Stomach (tissue), 9 donors: ENCODE measurements around the gene HDGFL3. TPM values are rescaled to one million over a fixed set of nuclear protein-coding genes. Genes with fewer than 3 reads are reported as not detected.
A peak's percentile ranks its signal among the peaks of the same experiment; 100 is the strongest.

Experiments used
- DNase-seq, 2 donors: peaks; one replicate each; pipeline versions ENCODE4 v3.0.0 to v3.0.0-alpha.2; 2013 to 2019
- H3K27ac ChIP-seq, 5 donors: fragments of 200-600 bp in 4 of 5; sonication (generic) in 4 of 5; one replicate each; pipeline ENCODE4 v1.5.1; 2013 to 2019; ENCODE audit warnings: mild to moderate bottlenecking in 1 of 5, moderate library complexity in 1 of 5
- H3K27me3 ChIP-seq, 3 donors: fragments of 200-600 bp; sonication (generic); one replicate each; pipeline ENCODE4 v1.5.1; 2017 to 2019; ENCODE audit warnings: mixed run types in 1 of 3
- H3K36me3 ChIP-seq, 4 donors: fragments of 200-600 bp; sonication (generic); 1 replicate in 3 of 4; 2 replicates in 1 of 4; pipeline ENCODE4 v1.5.1; 2016 to 2019
- H3K4me1 ChIP-seq, 4 donors: fragments of 200-600 bp; sonication (generic); one replicate each; pipeline ENCODE4 v1.5.1; 2016 to 2019
- H3K4me3 ChIP-seq, 4 donors: fragments of 200-600 bp; sonication (generic) in 3 of 4; one replicate each; pipeline ENCODE4 v1.5.1; 2016 to 2019; ENCODE audit warnings: mild to moderate bottlenecking in 1 of 4
- H3K9me3 ChIP-seq, 4 donors: fragments of 200-600 bp; sonication (generic); one replicate each; pipeline ENCODE4 v1.5.1; 2016 to 2019
- EP300 ChIP-seq: sonication (generic); formaldehyde crosslinking; IDR thresholded peaks from one replicate; pipeline ENCODE4 v1.6.1; 2017; ENCODE audit warnings: antibody characterized with exemption
- POLR2A ChIP-seq, 4 donors: fragments of 450-650 bp; IDR thresholded peaks; one replicate each; pipeline ENCODE4 v1.6.1; 2016; ENCODE audit warnings: antibody characterized with exemption in 4 of 4, control low read depth in 2 of 4, mild to moderate bottlenecking in 1 of 4, moderate library complexity in 1 of 4
- POLR2AphosphoS5 ChIP-seq, 3 donors: sonication (generic); formaldehyde crosslinking; IDR thresholded peaks; one replicate each; pipeline ENCODE4 v1.6.1; 2016; ENCODE audit warnings: antibody characterized with exemption in 3 of 3
- WGBS, 5 donors: extraction: QIAGEN DNeasy Blood & Tissue Kit in 3 of 5; methylation state at CpG; one replicate each; pipeline versions ENCODE4 v1.1.5 to v1.1.7; 2013 to 2018; 5-methylcytosine and 5-hydroxymethylcytosine counted together
- intact Hi-C: fragments of 100-400 bp; cut with DNase I; formaldehyde crosslinking; loops from one replicate; pipeline ENCODE4 v1.15.1; 2023; ENCODE audit warnings: low total_unique reads
- polyA plus RNA-seq, 3 donors: library from polyadenylated mRNA; stranded (reverse); fragments of 200-250 nt; gene quantifications; one replicate each; pipeline ENCODE4 v1.2.3, GENCODE V29; 2013
- total RNA-seq, 5 donors: library from RNA; depleted of rRNA; stranded (reverse); fragments of >200 nt; gene quantifications; one replicate each; pipeline versions ENCODE4 v1.1.0 to v1.2.3, GENCODE V29; 2014 to 2016
- TF ChIP-seq, protein P1 (sequence below), 7 experiments: fragments of 450-650 bp in 4 of 7; fragments of 200-600 bp in 3 of 7; sonication (generic) in 3 of 7; IDR thresholded peaks; one replicate each; pipeline ENCODE4 v1.5.1; 2016 to 2019; ENCODE audit warnings: antibody characterized with exemption in 7 of 7, control low read depth in 2 of 7, mild to moderate bottlenecking in 1 of 7
- donor health status: healthy with polysubstance abuse.
- donor health status: Bipolar disorder and iron deficiency.
- donor health status: healthy.

The HDGFL3 gene
- total and polyA plus RNA-seq, 8 donors: 4.0 to 110 (median 14.8) TPM

DNA sequence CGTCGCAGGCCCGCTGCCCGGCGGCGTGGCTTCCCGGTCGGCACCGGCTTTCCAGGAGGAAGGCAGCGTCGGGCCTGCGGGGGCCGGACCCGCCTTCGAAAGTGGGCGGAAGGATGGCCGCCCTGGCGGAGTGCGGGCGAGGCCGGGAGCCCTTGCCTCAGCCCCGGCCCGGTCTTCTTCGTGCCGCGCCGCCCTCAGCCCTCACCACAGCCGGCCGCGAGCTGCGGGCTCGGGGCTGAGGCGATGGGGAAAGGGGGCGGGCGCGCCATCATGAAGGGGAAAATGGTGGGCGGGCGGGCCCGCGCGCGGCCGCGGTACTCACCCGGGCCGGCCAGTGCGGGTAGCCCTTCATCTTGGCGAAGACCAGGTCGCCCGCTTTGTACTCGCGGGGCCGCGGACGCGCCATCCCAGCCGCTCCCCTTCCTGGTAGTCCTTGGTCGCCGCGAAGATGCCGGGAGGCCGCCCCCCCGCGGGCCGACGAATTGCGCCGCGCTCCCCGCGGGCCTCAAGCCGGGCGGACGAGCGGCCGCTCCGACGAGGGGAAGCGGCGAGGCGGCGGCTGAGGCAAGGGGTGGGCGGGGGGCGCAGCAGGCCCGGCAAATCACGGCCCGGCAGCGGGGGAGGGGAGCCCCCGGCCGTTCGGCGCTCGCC lies 489 bp downstream of the HDGFL3 start:
- no peaks in the 10 kb centered on the region for H3K9me3 ChIP-seq
- H3K4me3 ChIP-seq: peak overlapping the region; percentile 85 to 96 (median 88)
- peaks cover 0 to 52% (median 26%) of the 10 kb centered on the region in 4 donors for H3K4me1 ChIP-seq
- peak; percentile 28 to 83 for DNase-seq
- 0 to 2% (median 1%) methylated on average over 54 to 92 of the region's 93 CpGs for WGBS, 5 donors
- H3K36me3 ChIP-seq: no peaks in the 10 kb centered on the region
- peaks cover 0 to 23% (median 13%) of the 10 kb centered on the region in 3 donors for H3K27me3 ChIP-seq
- intact Hi-C loops: no loop called here
- peak overlapping the region; percentile 59 to 94 (median 85) for H3K27ac ChIP-seq
- peak in 1 of 3 donors; percentile 32 for TF ChIP-seq POLR2AphosphoS5 (IDR thresholded peaks at IDR 0.05)
- no peak for TF ChIP-seq EP300
- TF ChIP-seq POLR2A (IDR thresholded peaks at IDR 0.05): no peak

DNA sequence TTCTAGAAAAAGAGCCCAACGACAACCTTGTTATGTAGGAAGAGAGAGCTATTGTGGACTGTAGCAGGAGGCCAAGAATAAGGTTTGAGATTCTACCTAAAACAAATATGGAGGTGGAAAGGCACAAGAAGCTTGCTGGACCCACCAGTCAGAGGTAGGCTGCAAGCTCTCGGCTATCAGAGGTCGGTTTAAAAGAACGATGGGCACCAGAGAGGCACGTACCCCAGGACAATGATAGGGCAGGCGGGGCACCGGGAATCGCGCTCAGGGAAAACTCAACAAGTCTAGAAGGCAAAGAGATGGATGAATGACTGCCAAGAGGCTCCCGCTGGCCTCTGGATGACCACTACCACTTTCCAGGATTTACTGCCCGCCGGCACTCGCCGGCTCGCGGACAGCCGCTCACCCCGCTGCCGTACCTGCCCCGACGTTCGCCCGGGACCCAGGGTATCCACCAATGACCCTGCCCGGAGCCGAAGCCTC lies 1.1 kb downstream of the HDGFL3 start:
- TF ChIP-seq POLR2AphosphoS5 (IDR thresholded peaks at IDR 0.05): no peak
- TF ChIP-seq, protein P1, sequence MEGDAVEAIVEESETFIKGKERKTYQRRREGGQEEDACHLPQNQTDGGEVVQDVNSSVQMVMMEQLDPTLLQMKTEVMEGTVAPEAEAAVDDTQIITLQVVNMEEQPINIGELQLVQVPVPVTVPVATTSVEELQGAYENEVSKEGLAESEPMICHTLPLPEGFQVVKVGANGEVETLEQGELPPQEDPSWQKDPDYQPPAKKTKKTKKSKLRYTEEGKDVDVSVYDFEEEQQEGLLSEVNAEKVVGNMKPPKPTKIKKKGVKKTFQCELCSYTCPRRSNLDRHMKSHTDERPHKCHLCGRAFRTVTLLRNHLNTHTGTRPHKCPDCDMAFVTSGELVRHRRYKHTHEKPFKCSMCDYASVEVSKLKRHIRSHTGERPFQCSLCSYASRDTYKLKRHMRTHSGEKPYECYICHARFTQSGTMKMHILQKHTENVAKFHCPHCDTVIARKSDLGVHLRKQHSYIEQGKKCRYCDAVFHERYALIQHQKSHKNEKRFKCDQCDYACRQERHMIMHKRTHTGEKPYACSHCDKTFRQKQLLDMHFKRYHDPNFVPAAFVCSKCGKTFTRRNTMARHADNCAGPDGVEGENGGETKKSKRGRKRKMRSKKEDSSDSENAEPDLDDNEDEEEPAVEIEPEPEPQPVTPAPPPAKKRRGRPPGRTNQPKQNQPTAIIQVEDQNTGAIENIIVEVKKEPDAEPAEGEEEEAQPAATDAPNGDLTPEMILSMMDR (IDR thresholded peaks at IDR 0.05): no peak
- no peak for TF ChIP-seq EP300
- no peak for TF ChIP-seq POLR2A (IDR thresholded peaks at IDR 0.05)
- H3K36me3 ChIP-seq: no peaks in the 10 kb centered on the region
- WGBS, 5 donors: 2 to 5% (median 3%) methylated on average over 23 to 25 of the region's 25 CpGs
- peak overlapping the region; percentile 59 to 94 (median 85) for H3K27ac ChIP-seq
- peaks cover 0 to 23% (median 13%) of the 10 kb centered on the region in 3 donors for H3K27me3 ChIP-seq
- no peak for DNase-seq
- peak overlapping the region; percentile 85 to 96 (median 88) for H3K4me3 ChIP-seq
- H3K9me3 ChIP-seq: no peaks in the 10 kb centered on the region
- H3K4me1 ChIP-seq: peaks cover 0 to 53% (median 26%) of the 10 kb centered on the region in 4 donors
- intact Hi-C loops: no loop called here

DNA sequence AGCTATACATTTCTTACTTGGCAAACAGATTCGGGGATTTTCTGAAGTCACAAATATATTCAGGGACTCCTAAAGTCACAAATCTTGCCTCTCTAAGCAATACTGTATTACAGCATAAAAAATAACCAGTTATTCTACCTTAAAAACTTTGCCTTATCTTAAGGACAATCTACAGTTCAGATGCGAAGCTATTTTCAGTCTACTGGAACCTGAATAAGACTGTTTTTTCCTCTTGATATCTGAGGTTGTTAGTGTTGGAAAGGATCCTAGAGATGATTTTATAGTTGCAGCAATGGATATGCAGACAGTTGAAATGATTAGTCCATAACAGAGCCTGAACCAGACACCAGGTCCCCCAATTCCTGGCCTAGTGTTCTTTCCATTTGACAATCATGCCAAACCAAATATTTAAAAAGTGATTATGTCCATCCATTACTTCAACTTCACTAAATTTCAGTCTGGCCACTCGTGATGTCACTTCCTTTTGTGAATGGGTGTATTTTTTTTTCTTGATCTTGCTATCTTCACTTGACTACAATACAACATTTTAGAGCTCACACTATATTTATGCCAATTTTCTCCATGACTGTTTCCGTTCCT lies 1.8 kb downstream of the HDGFL3 start:
- 28 to 43% (median 29%) methylated on average over 4 of the region's 4 CpGs for WGBS, 5 donors

DNA sequence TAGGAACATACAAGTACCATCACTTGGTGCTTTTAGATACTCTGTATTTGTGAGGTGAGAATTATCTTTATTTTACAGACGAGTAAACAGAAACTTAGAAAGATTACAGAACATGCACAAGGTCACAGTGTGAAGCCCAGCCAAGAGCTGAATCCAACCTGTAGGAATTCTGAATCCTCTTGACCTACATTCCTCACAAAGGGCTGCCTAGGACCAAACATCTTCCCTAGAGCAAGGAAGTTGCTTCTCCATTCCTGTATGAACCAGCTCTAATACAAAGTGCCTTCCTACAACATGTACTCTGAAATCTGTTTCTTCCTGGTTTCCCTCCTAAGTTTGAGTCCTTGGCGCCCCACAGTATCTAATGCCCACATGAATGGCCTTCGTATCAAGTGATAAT lies 2.9 kb downstream of the HDGFL3 start:
- WGBS, 5 donors: 42 to 67% (median 47%) methylated on average over 3 of the region's 3 CpGs
- intact Hi-C loops: no loop called here
- Histone ChIP-seq H3K27ac (no peak overlapping the region), H3K4me3 (no peak overlapping the region), H3K4me1 (peaks cover 0 to 61% (median 26%) of the 10 kb centered on the region in 4 donors), H3K36me3 (no peaks in the 10 kb centered on the region), H3K9me3 (no peaks in the 10 kb centered on the region), H3K27me3 (peaks cover 0 to 23% (median 13%) of the 10 kb centered on the region in 3 donors)
- TF ChIP-seq POLR2AphosphoS5 (IDR thresholded peaks at IDR 0.05) (no peak), EP300 (no peak), POLR2A (IDR thresholded peaks at IDR 0.05) (no peak)
- TF ChIP-seq, protein P1 (IDR thresholded peaks at IDR 0.05): no peak
- DNase-seq: no peak

More for the DNA sequence above, 1.8 kb downstream of the HDGFL3 start:
- DNase-seq: peak in 1 of 2 donors; percentile 55
- TF ChIP-seq POLR2AphosphoS5 (IDR thresholded peaks at IDR 0.05) (no peak), EP300 (no peak), POLR2A (IDR thresholded peaks at IDR 0.05) (no peak)
- TF ChIP-seq, protein P1 (IDR thresholded peaks at IDR 0.05): no peak
- Histone ChIP-seq H3K27me3 (peaks cover 0 to 23% (median 13%) of the 10 kb centered on the region in 3 donors), H3K9me3 (no peaks in the 10 kb centered on the region), H3K36me3 (no peaks in the 10 kb centered on the region), H3K27ac (peak overlapping the region in 3 of 5 donors; percentile 30 to 94 (median 85)), H3K4me1 (peaks cover 0 to 58% (median 26%) of the 10 kb centered on the region in 4 donors), H3K4me3 (peak overlapping the region in 3 of 4 donors; percentile 85 to 96 (median 85))
- intact Hi-C loops: no loop called here
